Inferior parietal cortex (tissue), 1 donor: ENCODE data around the gene NAXE.
"Not testable (repeated sequence)": the region's sequence is repeated elsewhere in the genome, so short reads cannot be mapped to it uniquely, and the experiment has no call there.

Source experiments
- DNase-seq: peaks from one replicate; pipeline ENCODE4 v3.0.0-alpha.2; 2016; ENCODE audit errors: extremely low spot score

NAXE gene

GRCh38 chr1:156593661-156593989 lies 2.0 kb downstream of the NAXE start:
- no peak for DNase-seq

- DNase-seq: no peak
These were observed 2.6 kb downstream of the NAXE start for GRCh38 chr1:156594190-156594589.

- no peak for DNase-seq
These were observed 3.4 kb downstream of the NAXE start for GRCh38 chr1:156595016-156595415.

- DNase-seq: no peak
These were observed 4.8 kb downstream of the NAXE start for GRCh38 chr1:156596426-156596825.

- no peak for DNase-seq
These were observed 6.5 kb downstream of the NAXE start for GRCh38 chr1:156598125-156598524.

- DNase-seq: no peak
These were observed 7.3 kb downstream of the NAXE start for GRCh38 chr1:156598731-156599432.

- no peak for DNase-seq
These were observed 8.2 kb downstream of the NAXE start for GRCh38 chr1:156599811-156600210.

GRCh38 chr1:156600733-156601121 lies 9.2 kb downstream of the NAXE start:
- no peak for DNase-seq

GRCh38 chr1:156601122-156601830 lies 9.7 kb downstream of the NAXE start, which contains the start of gene GPATCH4:
Gene GPATCH4, minus strand, starts transcription at chr1:156601479.
- peak; percentile 92 for DNase-seq

- DNase-seq: no peak
These were observed 10.3 kb downstream of the NAXE start for GRCh38 chr1:156601892-156602291.

- DNase-seq: no peak
These were observed 11.0 kb downstream of the NAXE start for GRCh38 chr1:156602557-156602993.

- DNase-seq: not testable (repeated sequence)
These were observed 15.8 kb downstream of the NAXE start for GRCh38 chr1:156607344-156607743.

- peak; percentile 86 for DNase-seq
These were observed 16.6 kb downstream of the NAXE start for GRCh38 chr1:156608036-156608674.

GRCh38 chr1:156608981-156609380 lies 17.4 kb downstream of the NAXE start:
- DNase-seq: no peak

- DNase-seq: not testable (repeated sequence)
These were observed 18.5 kb downstream of the NAXE start for GRCh38 chr1:156610072-156610471.

GRCh38 chr1:156612666-156613065 lies 21.1 kb downstream of the NAXE start:
- DNase-seq: no peak

- DNase-seq: no peak
These were observed 24.4 kb downstream of the NAXE start for GRCh38 chr1:156615946-156616345.

GRCh38 chr1:156616463-156616862 lies 24.9 kb downstream of the NAXE start:
- DNase-seq: peak; percentile 94

- DNase-seq: peak; percentile 57
These were observed 27.4 kb downstream of the NAXE start, which contains the start of gene HAPLN2 for GRCh38 chr1:156618853-156619581. Gene HAPLN2, plus strand, starts transcription at chr1:156619415. Its CDS starts 4,076 bp downstream, at chr1:156623491.

- DNase-seq: no peak
These were observed 28.0 kb downstream of the NAXE start for GRCh38 chr1:156619582-156619955.

- DNase-seq: no peak
These were observed 31.2 kb downstream of the NAXE start for GRCh38 chr1:156622581-156623297.
